GM18507 (cell line): ENCODE results near the gene CCNJL.
"Not testable (repeated sequence)": the region's sequence is repeated elsewhere in the genome, so short reads cannot be mapped to it uniquely, and the experiment has no call there.

Source experiments
- DNase-seq: peaks from one replicate; pipeline ENCODE4 v3.0.0; 2011; ENCODE audit warnings: low read depth; ENCODE audit not compliant: insufficient read length; ENCODE audit errors: extremely low spot score
- FAIRE-seq: peaks from 2 replicates; lab custom pipeline; 2011; peaks lifted over from hg19 to GRCh38; lab: Jason Lieb, UNC

The CCNJL gene, protein sequence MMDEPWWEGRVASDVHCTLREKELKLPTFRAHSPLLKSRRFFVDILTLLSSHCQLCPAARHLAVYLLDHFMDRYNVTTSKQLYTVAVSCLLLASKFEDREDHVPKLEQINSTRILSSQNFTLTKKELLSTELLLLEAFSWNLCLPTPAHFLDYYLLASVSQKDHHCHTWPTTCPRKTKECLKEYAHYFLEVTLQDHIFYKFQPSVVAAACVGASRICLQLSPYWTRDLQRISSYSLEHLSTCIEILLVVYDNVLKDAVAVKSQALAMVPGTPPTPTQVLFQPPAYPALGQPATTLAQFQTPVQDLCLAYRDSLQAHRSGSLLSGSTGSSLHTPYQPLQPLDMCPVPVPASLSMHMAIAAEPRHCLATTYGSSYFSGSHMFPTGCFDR

DNA sequence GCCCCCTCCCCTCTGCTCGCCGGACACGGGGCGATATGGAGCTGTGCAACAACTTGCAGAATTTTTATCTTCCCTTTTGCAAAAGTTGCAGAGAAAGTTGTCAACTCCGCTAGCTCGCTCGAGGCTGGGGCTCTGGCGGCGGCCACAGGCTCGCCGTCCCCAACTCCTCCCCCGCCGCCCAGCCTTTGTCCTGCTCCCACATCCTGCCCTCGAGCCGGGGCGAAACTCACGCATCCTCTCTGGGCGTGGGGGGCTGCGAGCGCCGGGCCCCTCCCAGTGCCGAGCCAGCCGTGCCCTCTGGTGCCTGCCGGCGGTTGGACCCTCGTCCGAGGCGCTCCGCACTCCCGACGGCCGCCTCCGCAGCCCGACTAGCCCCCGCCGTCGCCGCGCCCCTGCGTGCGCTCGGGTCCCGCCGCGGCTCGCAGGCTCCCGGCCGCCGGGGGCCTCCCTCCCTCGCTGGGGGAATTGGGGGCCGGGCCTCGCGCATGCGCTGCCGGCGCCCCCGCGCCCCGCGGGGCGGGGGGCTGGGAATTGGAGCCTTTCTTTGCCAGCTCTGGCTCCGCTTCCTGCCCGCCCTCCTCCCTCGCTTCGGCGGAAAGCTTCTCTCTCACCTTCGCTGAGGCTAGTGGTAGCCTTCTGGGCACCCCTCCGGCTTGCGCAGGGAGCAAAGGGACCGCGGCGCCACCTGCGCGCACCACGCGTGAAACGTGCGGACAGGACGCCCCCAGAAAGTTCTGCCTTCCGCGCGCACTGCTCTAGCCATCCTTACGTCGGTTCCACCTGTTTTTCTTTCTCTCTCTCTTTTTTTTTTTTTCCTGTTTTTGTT is at the start of gene CCNJL:
Gene CCNJL, minus strand, starts transcription at position 431 of the 826 bp plus-strand sequence. CDS start 641 bp downstream, outside the sequence.
- FAIRE-seq (no peak), DNase-seq (peak; percentile 20)

DNA sequence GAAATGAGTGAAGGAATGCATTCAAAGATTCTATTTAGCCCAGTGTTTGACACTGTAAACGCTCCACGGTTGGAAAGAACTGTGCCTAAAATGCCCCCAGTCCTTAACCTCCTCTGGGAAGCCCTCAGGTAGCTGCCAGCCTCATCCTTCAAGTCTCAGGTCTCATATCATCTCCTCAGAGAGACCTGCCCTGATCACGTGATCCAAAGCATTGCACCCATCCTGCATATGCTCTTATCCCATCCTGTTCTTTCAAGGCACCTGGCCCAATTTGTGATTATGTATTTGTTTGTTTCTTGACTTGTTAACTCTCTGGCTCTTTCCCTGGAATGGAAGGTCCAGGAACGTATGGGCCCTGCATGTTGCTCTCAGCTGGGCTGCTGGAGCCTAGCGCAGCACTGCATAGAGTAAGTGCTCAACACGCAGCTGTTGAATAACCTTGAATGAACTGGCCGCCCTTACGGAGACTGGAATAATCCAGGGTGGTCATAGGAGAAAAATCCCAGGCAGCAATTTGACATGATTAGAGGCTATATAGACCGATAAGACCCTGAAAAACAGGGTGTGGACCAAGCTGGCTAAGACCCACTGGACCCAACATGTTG is 49.4 kb upstream of the CCNJL start:
- DNase-seq (no peak), FAIRE-seq (no peak)

DNA sequence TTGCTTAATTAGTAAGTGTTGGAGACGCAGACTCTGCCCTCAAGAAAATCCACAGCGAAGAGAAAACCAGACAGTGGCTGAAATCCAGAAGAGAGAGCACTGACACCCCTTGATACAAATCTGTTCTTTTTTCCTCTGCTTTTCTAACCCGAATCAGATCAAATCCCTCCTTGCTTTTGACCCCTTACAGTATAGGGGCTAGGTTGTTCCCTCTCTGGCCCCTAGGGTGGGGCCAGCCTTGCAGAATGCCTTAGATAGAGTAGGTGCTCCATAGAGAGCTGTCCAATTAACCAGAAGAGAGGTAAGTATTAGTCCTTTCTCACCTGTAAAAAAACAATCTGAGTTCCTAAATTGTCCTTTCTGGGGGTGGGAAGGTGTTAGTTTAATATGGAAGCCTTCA is 47.9 kb upstream of the CCNJL start:
- DNase-seq (no peak), FAIRE-seq (no peak)

DNA sequence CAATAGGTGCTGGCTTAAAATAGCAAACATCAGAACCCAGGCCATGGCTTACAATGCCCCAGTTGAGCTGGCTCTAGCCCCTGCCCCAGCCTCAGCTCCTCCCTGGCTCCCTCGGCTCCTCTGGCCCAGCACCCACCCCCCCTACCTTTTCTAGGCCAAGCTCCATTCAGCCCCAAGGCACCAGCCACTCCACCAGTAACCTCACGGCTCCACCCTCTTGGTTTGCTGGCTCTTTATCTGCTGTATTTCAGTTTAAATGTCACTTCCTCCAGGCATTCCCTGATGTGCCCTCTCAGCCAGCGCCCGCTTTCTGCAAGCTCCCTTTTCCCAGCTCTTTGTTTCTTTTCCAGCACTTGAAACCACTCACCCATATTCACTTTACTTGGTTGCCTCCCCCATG is 47.5 kb upstream of the CCNJL start:
- no peak for DNase-seq
- no peak for FAIRE-seq

DNA sequence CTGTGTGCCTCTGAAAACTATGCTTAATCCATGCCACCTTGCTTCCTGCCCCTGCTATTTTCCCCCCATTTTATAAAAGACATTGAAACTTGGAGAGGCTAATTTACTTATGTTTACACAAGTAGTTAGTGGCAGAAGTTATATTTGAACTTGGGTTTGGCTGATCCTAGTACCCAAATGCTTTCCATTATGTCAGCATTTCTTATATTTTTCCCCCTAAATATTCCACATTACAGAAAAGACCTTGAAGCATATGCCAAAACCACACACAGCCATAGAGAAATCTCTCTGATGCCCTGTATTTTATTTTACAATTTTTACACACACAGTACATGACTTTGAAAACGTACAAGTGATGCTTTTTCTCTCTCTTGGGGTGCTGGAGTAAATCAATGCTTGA is 46.9 kb upstream of the CCNJL start:
- FAIRE-seq: no peak
- DNase-seq: no peak

DNA sequence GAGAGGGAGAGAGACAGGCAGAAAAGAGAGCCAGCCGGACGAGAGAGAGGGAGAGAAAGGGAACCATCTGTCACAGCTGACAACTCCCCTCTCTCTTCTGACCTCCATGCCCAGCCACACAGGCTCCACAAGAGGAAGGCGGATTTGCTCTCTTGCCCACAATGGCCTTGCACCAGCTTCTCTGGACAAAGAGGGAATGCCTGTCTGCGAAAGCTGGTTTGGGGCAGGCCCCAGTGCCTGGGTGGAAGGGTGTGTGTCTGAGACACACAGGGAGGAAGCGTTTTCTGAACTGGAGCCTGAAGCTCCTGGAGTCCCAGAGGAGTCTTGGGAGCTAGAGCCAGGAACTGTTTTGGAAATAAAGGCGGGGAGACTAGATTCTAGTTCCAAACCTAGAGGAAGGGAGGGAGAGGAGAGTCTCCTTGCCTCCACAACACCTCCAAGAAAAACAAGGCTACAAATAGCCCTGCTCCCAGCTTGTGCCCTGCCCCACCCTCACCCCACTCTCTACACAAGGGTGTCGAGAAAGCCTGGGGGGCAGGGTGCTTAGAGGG is 45.6 kb upstream of the CCNJL start:
- FAIRE-seq: no peak
- no peak for DNase-seq

DNA sequence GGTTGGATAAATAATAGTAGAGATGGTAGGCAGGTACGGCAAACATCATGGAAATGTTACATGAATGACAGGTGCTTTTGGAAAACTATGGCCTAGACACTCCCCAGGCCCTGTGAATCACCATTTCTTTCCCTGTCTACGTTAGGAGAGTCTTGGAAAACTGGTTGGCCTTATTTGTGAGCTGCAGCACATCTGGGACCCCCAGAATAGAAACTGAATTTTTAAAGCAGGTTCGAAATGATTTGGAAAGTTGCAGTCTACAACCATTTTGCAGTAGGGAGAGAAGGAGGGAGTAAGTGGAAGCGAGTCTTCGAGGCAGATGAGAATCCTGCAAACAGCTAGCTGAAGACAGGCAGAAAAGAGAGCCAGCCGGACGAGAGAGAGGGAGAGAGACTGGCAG is 45.0 kb upstream of the CCNJL start:
- no peak for DNase-seq
- no peak for FAIRE-seq

DNA sequence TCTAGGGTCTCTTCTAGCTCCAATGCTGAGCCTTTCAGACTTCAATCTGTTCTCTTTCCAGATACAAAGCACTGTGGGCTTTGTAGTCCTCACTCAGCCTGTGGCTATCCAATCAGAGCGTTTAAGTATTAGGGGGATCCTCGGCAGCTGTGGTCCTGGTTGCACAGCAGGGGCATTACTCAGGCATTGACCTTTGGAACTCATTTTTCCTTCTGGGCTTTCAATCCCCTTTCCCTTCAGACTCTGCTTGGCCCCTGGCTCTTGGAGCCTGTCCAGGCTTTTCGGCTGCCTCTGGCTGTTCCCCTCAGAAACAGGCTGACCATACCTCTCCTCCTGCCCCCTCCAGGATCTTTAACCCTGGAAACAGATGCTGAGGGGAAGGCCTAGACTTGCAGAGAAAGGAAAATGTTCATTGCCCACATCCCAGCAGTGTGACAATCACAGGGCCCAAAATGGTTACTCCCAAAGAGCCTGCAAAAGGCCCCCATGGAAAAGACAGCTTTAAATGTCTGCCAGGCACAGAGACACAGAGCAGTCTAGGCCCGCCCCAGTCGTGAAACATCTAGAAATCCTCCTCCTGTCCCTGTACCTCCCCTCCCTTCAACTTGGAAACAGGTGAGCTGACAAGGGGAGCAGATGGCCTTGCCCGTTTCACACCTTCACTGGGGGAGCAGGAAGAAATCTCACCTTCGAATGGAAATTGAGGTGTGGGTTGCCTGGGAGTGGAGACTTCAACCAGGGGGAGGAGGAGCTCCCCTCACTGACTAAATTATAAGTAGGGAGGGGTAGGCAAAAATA is 44.4 kb upstream of the CCNJL start:
- DNase-seq (no peak), FAIRE-seq (no peak)

DNA sequence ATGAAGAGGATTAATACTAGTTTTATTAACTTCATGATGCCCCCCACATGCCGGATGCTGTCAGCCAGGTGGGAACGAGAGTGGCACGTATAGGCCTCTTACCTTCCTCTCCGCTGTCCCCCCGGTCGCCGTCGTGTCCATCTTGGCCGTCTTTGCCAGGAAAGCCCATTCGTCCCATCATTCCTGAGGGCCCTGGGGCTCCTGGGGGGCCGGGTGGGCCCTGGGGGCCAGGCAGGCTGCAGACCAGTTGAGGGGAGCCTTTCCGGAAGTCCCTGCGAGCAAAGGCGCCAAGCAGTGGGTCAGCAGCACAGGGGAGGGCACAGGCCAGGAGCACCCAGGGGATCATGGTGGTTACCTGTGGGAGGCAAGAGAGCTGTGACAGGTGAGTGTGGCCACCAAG is 42.3 kb upstream of the CCNJL start:
- no peak for FAIRE-seq
- DNase-seq: no peak

DNA sequence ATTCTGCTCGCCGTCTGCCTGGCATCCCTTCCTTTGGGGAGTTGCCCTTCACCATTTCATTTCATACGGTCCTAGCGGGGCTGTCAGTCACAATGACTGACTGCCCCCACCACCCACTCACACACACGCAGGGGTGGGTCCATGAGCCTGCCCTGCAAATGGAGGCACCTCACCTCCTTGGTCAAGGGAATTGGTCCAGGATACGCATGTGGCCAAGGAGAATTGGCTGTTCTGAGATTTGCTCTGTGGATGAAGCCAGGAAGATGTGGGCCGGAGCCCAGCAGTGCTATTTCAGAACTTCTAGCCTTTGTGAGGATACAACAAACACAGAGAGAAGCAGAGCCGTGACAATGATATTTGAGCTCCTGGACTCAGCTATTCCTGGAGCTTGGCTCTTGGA is 41.0 kb upstream of the CCNJL start:
- FAIRE-seq (no peak), DNase-seq (no peak)

DNA sequence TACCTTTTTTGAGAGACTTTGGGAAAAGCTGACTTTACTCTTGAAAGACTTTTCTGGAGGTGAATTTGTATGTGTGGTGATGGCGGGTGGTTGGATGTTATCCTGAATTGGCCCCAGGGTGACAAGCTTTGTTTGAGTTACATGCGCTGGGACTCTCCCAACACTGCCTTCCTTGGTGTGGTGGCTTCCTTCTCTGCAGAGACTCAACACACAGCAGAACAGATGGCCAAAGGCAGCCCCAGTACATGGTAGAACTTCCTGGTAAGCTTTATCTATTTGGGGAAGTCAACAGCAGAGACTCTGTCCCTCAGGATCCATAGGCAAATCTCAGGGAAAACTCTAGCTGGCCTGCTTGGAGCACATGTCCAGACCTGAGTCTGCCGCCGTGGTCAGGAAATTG is 39.9 kb upstream of the CCNJL start:
- DNase-seq: no peak
- FAIRE-seq: no peak

DNA sequence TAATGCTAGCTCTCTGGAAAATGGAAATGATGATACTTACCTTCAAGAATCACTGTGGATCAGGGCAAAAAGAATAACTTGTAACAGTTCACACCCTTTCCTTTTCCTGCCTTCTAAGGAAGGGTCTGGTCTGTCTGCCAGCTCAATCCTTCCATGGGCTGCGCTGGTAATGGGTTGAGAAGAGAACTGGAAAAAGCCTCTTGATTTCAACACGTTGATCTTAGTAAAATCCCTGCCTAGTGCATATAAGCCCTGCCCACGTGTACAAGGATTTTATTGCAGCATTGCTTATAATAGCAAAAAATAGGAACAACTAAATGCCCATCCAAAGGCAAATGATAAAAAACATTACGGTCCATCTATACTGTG is 37.6 kb upstream of the CCNJL start:
- DNase-seq (no peak), FAIRE-seq (no peak)

DNA sequence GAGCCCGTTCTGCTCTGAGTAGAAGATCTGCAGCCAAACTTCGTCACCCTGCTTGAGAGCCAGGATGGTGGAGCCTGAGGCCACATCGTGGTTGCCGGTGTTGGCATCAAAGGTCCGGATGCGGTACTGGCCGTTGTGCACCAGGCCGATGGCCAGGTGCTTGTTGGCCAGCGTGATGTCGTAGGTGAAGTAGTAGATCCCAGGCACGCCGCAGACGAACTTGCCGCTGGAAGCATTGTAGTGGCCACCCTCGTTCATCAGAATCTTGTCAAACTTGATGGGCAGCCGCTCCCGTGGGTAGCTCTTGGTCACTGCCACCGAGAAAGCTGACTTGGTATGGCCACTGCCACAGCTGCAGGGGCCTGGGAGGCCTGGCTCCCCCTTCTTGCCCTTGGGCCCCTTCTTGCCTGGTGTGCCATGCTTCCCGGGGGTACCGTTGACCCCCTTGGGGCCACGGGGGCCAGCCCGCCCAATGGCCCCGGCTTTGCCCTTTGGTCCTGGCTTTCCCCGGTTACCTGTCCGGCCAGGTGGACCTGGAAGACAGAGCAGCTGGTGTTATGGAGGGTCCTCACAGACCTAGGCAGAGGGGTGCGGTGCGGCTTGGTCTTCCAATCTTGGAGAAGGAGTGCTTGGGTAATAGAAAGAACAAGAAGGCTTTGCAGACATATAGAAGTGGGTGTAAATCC is 37.0 kb upstream of the CCNJL start:
- DNase-seq (no peak), FAIRE-seq (no peak)

DNA sequence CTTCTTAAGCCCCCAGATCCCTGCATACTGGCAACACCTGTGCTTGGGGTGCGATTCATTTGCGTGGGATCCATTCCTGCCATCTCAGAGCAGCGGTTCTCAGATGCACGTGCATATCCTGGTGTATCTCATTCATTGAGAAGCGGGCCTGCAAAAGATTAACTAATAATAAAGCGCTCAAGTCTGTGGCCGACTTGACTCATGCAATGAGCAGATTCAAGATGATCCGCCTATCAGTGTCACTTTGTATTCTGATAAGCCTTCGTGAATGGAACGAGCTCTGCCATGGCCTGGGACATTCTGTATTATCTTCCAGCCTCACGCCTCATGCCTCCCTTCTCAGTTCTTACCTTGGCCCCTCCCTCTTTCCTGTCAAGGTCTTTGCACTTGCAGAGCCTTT is 35.7 kb upstream of the CCNJL start:
- DNase-seq (no peak), FAIRE-seq (no peak)

DNA sequence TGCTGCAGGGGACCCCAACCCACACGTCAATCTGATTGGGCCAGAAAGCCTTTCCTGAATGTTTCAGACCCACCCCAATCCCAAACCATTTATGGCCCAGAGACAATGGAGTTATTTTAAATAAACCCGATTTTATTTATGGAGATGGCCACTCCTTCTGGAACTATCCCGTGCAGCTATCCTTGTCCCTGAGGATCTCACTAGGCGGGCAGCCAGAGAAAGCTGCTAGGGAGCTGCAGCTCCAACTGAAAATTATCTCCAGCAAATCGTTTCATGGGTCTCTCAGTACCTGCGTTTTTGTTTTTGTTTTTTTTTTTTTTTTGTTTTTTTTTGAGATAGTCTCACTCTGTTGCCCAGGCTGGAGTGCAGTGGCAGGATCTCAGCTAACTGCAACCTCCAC is 35.1 kb upstream of the CCNJL start:
- DNase-seq: no peak
- no peak for FAIRE-seq

DNA sequence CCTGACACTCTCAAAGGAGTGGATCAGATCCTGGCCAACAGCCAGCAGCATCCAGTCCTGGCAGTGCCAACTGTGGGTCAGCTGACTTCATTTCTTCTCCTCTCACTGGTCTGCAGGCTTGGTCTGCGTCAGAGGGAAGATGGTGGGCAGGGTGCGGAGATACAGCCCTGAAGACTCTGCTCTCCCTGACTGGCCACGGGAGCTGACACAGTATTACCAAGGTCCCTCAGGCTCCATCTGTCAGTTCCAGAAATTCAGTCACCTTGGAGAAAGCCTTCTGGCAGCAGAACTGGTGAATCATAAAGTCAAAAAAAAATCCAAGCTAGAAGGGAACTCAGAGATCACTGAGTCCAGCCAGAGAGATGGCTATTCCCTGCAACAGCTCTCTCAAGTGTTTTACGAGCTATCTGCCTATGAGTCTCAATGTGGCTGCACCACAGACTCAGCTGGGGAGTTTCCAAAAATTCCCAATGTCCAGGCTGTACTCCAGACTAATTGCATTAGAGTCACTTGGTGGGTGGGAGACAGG is 30.1 kb upstream of the CCNJL start:
- DNase-seq (no peak), FAIRE-seq (no peak)

DNA sequence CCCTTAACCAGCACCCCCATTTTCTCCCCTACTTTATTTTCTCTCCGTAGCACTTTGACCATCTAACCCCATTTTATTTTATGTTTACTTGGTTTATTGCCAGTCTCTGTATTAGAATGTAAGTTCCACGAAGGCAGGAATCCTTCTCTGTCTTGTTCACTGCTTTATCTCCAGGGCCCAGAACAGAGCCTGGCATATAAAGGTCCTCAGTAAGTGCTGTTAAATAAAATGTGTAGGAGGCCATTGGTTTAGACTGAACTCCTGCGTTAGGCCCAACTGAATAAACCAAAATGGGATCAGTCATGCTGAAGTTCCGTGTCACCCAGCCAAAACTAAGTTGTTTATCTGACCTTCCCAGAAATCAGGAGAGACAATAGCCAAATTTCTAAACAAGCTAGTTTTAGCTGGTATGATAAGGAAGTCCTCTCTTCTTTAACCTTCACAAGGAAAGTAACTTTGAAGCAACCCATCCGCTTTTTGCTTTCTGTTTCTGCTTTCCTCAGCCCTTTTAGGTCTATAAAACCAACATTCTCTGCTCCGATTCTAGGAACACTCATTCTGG is 29.0 kb upstream of the CCNJL start:
- no peak for DNase-seq
- no peak for FAIRE-seq

DNA sequence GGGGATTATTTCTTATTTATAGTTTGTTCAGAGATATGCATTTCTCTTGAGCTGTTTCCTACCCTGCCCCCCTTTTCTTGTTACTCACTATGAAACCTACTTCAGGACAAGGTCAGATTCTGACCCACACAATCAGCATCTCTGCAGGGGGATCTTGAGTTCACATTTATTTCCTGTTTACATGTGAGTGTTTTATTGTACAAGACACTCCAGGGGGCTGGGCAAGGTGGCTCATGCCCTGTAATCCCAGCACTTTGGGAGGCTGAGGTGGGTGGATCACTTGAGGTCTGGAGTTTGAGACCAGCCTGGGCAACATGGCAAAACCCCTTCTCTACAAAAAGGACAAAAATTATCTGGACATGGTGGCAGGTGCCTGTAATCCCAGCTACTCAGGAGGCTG is 28.1 kb upstream of the CCNJL start:
- FAIRE-seq, DNase-seq: not testable (repeated sequence)
